ENCODE measurements around the gene RAP1GAP.

Gene RAP1GAP

DNA sequence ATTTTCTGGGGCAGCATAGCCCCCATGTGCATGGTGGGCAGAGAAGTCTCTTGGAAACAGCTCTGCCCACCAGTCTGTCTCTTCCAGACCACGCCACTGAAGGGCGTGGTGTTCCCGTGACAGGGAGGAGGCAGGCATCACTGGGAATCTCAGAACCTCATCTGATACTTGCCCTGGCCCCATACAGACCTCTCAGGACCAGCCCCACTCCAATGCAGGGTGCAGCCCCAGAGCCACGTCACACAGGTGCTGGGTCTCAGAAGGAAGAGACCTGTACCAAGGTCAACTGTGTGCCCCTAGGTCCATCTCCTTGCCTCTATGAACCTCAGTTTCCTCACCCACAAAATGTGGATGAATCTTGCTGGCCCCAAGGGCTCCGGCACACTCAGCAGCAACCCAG, 7.3 kb downstream of the RAP1GAP start:
- no peak for DNase-seq

DNA sequence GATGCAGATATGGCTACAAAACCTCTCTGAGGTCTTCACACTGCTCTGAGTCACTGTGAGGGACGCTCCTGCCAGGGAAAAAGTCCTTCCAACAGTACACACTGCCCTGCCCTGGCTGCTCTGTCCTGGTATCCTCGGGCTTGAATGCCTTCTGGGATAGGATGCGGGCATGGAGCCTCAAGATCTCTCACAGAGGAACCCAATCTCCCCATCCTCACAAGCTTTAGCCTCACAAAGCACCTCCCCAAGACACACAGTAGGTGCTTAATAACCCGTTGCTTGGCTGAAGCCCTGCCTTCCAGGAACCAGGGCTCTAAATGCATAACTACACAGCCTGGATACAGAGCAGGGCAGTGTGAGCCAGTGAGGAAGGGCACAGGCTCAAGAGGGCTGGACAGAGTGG, 9.2 kb downstream of the RAP1GAP start:
- DNase-seq: no peak

DNA sequence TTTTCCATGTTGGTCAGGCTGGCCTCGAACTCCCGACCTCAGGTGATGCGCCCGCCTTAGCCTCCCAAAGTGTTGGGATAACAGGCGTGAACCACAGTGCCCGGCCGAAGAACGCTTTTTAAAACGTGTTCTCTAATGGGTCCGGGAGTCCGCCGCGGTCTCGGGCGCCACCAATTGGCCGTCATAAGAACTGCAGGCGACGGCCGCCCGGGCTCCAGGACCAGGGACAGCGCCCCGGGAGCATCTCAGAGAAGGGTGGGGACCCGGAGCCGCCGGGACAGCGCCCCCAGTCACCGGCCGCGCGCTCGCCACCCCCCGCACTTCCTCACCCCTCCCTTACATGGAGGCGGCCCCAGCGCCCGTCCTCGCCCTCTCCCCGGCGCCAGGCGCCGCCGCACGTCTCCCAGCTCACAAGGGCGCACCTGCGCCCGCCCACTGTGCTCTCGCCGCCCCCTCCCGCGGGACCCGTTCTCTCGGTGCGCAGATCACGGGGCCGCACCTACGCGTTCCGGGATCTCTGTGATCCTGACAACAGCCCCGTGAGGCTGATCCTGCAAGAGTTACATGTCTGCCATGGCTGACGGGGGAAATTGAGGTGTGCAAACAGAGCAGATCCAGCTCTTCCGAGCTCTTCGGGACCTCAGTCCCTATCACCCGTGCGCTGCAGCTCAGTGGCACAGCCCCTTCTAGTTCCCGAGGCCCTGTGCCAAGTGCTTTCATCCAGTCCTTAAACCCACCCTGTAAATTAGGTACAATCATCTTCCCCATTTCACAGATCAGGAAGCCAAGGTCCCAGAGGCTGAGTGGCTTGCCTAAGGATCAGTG, 9.8 kb downstream of the RAP1GAP start:
- DNase-seq: peak; percentile 65

DNA sequence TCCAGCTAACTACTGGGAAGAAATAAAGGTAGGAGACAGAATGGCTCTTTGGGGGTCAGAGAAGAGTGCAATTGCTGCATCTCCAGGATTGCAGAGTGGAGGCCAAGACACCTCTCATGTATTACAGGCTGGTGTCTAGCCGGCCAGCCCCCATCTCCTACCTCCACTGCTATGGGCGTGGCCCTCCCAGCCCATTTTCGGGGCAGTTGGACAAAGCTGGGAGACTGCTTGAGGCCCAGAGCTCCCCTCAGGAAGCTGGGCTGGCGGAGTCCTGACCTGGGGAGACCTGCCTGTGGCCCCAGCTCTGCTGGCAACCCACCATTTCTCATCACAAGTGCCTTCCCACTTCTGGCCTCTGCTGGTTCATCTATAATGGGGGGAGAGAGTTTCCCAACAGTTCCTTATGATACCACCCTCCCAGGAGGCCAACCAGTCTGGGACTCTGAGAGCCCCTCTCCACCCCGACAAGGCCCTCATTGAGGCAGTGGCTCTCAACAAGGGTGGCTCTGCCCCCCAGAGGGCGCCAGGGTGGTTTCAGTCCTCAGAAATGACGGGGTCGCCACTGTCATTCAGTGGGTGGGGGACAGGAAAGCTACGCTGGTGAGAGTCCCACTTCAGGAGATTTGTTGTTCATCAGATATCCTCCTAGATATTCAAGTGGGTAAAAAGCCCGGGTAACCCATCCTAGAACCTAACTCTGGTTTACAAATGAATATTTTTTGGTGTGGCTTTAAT, 11.5 kb downstream of the RAP1GAP start:
- DNase-seq: no peak

DNA sequence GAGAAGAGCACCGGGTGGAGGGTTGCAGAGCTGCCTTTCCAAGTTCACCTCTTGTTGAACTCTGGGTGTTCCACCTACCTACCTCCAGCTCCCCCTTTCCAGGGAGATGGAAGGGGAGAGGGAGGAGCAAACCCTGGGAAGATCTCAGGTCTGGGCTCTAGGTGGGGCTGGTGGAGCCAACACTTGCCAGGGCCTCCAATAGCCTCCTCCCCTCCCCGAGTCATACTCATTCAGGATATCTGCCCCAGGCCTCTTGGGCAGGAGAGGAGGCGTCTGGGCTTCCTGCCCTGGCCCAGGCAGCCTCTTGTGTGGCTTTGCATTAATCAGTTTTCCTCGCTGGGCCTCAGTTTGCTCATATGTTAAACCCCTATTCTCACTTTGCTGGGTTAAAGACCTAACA, 13.4 kb downstream of the RAP1GAP start:
- no peak for DNase-seq

DNA sequence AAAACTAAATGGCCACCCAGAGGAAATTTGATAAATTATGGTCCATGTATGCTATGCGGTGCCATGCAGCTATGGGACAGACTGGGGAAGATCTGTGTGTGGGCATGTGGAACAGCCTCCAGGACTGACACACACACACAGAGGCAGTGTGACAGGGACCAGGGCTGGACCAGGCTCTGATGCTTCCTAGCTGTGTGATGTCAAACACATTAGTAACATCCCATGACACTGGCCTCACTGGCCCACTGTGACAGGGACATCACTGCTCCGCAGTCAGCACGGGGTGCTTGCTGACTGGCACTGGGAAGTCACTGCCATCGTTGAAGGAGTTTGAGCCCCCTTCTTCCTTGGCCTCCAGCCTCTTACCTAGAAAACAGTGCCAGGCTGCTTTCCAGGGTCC, 13.9 kb downstream of the RAP1GAP start:
- no peak for DNase-seq

DNA sequence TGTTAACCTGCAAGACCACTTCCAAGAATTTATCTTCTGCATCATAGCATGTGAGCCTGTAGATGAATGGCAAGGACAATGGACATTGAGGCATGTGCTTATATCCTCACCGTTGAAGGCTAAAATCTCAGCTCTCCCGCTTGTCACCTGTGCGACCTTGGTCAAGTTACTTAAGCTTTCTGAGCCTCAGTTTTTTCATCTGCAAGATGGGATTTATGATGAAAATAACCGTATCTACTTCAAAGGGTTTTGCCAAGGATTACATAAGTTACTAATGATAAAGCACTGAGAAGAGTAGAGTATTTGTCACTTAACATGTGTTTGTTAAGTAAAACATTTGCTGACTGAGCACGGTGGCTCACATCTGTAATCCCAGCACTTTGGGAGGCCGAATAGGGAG, 14.9 kb downstream of the RAP1GAP start:
- no peak for DNase-seq

DNA sequence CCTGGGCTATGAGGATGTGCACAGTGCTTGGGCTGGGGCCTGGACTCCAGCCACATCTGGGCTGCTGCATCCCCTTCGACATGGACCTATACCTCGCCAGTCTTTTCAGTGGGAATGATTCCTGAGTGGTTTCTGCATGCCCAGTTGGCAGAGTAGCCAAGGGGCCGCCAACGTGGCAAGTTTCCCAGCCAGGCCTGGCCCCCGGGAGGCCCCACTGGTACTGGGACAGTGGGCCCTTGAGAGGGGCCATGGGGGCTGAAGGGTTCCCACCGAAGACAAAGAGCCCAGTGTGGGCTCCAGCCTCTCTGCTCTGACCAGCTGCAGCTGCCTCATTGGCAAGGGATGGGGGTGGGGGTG, 15.4 kb downstream of the RAP1GAP start:
- no peak for DNase-seq

DNA sequence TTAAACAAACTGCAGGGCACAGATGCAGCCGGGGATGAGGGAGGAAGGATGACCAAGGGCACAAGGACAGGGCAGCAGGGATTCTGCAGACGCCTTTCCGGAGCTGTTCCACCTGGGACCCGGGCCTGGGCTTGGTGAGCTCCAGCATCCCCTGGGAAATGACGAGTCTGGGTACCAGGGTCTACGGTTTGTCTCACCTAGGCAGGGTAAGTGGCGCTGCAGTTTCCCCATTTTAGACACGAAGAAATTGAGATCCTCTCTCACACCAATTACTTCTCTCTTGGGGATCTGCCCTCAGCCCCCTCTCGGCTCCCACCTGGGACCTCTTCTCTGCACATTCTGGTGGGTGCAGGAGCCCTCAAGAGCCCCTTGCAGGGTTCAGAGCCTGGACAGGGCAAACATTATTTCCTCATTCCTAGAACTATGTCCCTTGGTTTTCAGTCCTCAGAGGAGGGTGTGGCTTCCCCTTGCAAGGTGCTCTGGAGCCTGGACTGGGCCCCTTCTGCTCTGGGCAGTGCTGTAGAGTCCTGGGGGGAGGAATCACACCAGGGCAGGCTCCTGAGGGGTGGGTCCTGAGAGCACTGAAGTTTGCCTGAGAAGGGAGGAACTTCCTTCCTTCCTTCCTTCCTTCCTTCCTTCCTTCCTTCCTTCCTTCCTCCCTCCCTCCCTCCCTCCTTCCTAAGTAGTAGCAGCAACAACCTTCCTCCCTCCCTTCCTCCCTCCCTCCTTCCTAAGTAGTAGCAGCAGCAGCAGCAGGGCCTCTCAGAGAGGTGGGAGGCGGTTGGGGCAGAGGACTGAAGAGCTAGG, 16.0 kb downstream of the RAP1GAP start:
- no peak for DNase-seq

DNA sequence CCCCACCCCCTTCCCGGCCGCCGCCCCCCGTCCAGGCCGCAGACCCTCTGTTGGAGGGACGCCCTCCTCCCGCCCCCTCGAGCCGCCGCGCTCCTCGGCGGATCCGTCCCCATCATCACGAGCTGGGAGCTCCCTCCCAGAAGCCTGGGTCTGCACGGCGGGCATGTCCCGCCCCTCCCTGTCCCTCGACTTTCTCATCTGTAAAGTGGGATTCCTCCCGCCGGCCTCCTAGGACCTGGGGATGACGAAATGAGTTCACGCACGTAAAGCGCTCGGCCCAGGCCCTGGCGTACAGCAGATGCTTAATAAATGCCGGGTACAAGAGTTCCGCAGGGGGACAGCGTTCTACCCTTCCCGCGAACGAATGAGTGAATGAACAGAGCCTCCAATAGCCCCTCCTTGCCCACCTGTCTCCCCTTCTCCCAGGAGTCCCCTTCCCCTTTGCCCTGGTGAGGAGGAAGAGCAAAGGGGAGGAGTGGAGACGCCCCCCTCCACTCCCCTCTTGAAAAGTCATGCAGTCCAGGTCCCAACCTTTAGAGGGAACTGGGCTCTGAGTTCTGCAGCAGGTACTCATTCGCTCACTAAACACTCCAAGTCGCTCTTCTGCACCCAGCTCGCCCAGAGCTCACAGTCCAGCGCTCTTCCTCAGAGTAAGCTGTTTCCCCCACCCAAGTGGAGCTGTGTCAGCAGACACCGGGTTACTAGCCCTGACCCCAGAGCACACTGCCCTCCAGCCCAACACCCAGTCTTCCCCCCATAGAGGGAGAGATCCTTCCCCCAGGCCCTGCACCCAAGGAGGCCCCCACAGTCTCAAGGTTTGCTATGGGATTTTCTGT, 16.8 kb downstream of the RAP1GAP start:
- DNase-seq: no peak

DNA sequence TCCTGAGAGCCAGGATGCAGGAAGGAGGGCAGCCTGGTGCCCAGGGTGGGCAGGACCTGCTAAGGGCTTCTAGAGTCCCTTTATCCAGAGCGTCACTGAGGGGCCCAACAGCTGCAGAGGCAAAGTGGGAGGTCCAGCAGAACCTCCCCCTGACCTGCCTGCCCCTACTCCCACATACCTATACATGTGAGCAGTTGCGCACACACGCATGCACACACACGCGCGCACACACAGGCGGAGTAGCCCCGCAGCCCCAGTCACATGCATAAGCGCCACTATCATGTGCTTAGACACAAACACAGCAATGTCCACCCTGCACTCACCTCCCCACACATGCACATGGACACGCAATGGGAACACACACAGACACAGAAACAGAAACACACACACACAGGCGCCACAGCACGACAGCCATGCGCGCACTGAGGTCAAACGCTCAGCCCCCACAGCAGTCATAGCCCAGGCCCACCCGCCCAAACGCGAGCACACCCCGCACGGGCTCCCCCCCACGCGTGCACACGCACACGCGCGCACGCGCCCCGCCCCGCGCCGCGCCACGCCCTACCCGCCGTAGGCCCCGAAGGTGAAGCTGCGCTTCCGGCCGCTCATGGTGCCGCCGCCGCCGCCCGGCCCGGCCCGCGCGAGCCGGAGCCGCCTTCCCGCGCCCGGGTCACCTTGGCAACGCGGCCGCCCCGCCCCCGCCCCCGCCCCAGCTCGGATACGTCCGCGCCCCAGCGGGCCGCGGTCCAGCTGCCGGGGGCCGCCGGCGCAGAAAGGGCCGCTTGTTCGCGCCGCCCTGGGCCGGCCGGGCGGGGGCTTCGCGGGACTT, 17.7 kb downstream of the RAP1GAP start:
- DNase-seq: no peak

DNA sequence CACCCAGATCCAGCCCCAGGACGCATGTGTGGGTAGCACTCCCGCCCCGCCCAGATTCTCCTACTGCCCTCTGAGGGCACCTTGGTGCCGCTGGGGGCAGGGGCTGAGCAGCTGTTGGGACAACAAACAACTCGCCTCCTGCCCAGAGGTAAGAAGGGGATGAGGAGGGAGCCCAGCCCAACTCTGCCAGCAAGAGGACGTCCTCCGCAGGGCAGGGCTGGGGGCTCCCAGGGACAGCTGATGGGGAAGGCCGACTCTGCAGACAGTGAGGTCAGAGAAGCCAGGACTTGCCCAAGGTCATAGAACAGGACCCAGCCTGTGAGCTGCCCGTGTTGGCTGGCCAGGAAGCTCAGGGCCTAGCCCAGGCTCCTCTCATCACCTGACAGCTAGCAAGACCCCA, 18.8 kb downstream of the RAP1GAP start:
- no peak for DNase-seq

DNA sequence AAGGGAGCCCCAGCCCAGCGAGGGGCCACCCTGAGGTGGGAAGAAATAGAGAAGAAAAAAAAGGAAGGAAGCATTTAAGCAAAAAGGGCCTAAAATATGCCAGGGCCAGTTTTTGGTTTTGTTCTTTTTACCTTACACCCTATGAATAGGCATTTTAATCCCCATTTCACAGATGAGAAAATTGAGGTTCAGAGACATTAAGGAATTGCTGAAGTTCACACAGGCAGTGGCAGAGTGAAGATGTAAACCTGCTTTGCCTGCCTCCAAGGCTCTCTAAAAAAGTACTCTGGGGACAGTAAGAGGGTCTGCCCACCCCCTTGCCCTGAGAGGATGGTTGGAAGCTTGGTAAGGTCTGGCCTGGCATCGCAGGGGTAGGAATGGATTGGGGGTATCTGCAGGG, 19.8 kb downstream of the RAP1GAP start:
- DNase-seq: no peak

DNA sequence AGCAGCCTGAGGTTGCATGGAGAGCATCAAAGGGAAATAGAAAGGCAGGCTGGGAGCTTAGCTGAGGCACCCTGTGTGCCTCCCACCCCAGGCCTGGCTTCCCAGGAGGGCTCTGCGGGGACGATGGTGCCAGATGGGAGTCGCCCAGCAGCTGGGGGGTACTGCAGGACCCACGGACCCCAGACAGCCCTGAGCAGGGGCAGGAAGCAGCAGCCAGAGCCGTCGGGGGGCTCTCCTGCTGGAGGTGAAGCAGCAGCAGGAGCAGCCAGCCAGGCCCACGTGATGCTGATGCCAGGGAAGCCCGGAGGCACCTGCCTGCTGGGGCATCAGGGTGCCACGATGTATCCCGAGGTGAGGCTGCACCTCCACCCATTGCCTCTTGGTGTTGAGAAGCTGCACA, 20.4 kb downstream of the RAP1GAP start:
- DNase-seq: no peak

DNA sequence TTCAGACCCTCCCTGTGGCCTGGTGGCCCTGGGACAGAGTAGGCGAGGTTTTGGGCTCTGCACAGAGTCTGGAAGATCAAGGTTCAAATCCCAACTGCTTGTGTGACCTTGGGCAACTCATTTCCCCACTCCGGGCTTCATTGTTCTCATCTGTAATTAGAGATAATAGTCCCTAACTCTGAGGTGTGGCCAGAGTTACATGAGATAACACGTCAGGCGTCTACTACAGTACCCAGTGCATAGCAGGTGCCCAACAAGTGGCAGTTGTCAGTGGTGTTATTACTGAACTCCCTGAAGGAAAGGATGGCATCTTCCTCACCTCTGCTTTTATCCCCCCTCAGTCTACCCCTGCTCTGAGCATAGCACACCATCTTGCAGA, 20.8 kb downstream of the RAP1GAP start:
- no peak for DNase-seq

DNA sequence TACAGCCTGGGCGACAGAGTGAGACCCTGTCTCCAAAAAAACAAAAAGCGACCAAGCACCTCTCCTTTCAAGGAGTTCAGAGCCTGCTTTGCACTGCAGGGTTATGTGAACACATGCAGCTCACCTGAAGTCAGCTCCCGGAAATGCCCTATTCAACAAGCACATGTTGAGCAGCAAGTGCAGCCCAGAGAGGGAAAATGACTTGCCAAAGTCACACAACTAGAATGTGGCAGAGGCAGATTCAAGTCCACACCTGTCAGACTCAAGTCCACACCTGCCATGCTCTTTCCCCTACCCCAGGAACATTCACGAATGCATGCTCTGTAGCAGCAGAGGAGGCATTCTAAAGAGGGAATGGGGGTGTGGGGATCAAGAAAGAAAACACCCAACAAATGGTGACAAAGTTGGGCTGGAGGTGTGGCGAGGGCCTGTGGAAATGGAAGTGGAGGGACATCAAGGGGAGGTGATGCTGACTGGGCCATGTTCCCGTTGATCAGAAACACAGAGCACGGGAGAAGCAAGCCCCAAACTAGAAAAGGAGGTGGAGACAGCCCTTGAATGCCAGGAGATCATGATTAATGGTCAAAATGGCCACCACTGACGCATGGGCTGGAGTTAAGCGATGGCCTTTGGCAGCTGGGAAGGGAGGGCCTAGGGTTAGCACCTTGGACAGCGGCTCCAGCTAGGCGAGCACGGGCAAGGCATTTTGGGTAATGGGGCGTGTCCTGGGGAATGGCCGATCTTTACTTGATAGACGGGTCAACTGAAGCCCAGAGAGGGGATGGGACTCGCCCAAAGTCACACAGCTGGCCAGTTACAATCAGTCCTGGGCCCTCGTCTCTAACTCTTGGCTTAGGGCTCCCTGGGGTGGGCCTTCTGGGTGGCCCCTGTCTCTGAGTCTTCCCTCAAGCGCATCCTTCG, 21.5 kb downstream of the RAP1GAP start:
- no peak for DNase-seq

DNA sequence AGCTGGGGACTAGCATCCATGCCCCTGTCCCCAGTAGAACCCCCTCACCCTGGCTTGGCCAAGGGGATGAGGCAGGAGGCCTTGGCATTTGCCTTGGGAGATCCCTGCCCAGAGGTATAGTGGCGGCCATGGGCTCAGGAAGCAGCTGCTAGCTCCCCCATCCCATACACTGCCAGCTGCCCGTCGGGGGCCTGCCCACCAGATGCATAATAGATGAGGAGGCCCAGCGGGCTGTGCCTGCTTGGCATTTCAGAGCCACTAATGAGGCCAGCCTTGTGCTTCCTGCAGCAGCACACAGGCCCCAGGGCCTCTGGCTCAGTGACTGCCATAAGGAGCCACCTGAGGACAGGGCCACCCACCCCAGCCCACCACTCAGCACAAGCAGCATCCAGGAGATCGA, 23.6 kb downstream of the RAP1GAP start:
- DNase-seq: no peak

DNA sequence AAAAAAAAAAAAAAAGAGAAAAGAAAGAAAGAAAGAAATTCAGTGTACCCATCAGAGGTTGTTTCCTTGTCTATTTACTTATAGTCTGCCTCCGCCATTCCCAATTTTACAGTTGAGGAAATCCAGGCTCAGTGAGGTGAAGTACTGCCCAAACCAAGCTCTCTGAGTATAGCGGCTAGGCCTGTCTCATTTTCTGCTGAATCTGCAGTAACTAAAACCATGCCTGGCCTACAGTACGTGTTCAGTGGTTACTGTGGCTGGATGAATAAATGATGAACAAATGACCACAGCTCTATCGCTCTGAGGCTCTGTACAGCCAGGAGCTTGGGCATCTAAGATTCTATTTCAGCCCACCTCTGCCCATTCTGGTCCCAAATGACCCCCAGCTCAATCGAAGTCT, 24.3 kb downstream of the RAP1GAP start:
- no peak for DNase-seq

DNA sequence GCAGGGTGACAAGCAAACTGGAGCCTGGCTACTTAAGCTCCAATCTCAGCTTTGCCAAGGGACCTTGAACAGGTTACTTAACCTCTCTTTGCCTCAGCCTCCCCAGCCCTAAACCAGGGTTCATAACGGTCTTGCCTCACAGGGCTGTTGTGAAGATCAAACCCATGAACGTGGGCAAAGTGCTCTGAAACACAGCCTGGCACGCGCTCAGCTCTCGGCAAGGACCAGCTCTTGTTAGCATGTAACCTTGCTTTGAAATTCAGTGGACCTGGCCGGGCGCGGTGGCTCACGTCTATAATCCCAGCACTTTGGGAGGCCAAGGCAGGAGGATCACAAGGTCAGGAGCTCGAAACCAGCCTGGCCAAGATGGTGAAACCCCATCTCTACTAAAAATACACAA, 24.8 kb downstream of the RAP1GAP start:
- no peak for DNase-seq

DNA sequence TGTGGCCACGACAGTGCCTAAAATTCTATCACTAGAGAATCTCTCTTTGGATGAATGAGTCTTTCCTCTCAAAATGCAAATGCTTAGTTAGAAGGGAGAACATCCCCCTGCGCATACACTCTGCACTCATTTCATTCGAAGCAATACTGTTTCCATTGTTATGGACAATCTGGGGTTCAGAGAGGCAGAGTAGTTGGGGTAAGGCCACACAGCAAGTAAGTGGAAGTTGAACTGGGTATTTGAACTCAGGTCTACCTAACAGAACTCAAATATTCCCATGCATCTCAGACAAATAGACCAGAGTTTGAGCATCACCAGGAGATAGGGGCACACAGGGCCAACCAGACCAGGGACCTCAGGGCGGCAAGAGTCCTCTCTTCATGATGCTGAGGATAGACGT, 25.5 kb downstream of the RAP1GAP start:
- no peak for DNase-seq
